Measurements from ENCODE around the gene SBF2. TPM values are rescaled to one million over a fixed set of nuclear protein-coding genes. Genes with fewer than 3 reads are reported as not detected.
"Not testable (repeated sequence)": the region's sequence is repeated elsewhere in the genome, so short reads cannot be mapped to it uniquely, and the experiment has no call there.

SBF2 gene
- total RNA-seq, 1 donor from 2014 or later, result 6.1 TPM

- intact Hi-C loops (cut with micrococcal nuclease), result loop anchor here (1.0 to 2.0 kb wide), 3 partner anchors 214 to 318 kb away; no protein-coding TSS in a partner anchor
Observed at GRCh38 chr11:10076458-10077141, 217.4 kb downstream of the SBF2 start.

- intact Hi-C loops (cut with micrococcal nuclease), result no loop called here
Observed at GRCh38 chr11:10075141-10075540, 218.9 kb downstream of the SBF2 start.

- intact Hi-C loops (cut with micrococcal nuclease), result no loop called here
Observed at GRCh38 chr11:10072841-10073240, 221.2 kb downstream of the SBF2 start.

GRCh38 chr11:10072142-10072541 is 221.9 kb downstream of the SBF2 start:
- intact Hi-C loops (cut with micrococcal nuclease), result no loop called here

- intact Hi-C loops (cut with micrococcal nuclease), result no loop called here
Observed at GRCh38 chr11:10067629-10068300, 226.3 kb downstream of the SBF2 start.

GRCh38 chr11:10066441-10066840 is 227.6 kb downstream of the SBF2 start:
- intact Hi-C loops (cut with micrococcal nuclease), result no loop called here

- intact Hi-C loops (cut with micrococcal nuclease), result no loop called here
Observed at GRCh38 chr11:10064828-10065227, 229.2 kb downstream of the SBF2 start.

GRCh38 chr11:10058356-10058755 is 235.7 kb downstream of the SBF2 start:
- intact Hi-C loops (cut with micrococcal nuclease), result no loop called here

GRCh38 chr11:10051868-10052586 is 242.0 kb downstream of the SBF2 start:
- intact Hi-C loops (cut with micrococcal nuclease), result no loop called here

GRCh38 chr11:10050561-10050960 is 243.5 kb downstream of the SBF2 start:
- intact Hi-C loops (cut with micrococcal nuclease), result no loop called here

- intact Hi-C loops (cut with micrococcal nuclease), result no loop called here
Observed at GRCh38 chr11:10049756-10050155, 244.3 kb downstream of the SBF2 start.

- intact Hi-C loops (cut with micrococcal nuclease), result no loop called here
Observed at GRCh38 chr11:10048350-10048749, 245.7 kb downstream of the SBF2 start.

GRCh38 chr11:10044618-10045017 is 249.4 kb downstream of the SBF2 start:
- intact Hi-C loops (cut with micrococcal nuclease), result no loop called here

GRCh38 chr11:10042699-10043098 is 251.3 kb downstream of the SBF2 start:
- intact Hi-C loops (cut with micrococcal nuclease), result no loop called here

GRCh38 chr11:10041748-10042446 is 252.1 kb downstream of the SBF2 start:
- intact Hi-C loops (cut with micrococcal nuclease), result no loop called here

GRCh38 chr11:10041332-10041731 is 252.7 kb downstream of the SBF2 start:
- intact Hi-C loops (cut with micrococcal nuclease), result no loop called here

- intact Hi-C loops (cut with micrococcal nuclease), result no loop called here
Observed at GRCh38 chr11:10038521-10039302, 255.3 kb downstream of the SBF2 start.

GRCh38 chr11:10035932-10036331 is 258.1 kb downstream of the SBF2 start:
- intact Hi-C loops (cut with micrococcal nuclease), result not testable (repeated sequence)

- intact Hi-C loops (cut with micrococcal nuclease), result no loop called here
Observed at GRCh38 chr11:10032935-10033334, 261.1 kb downstream of the SBF2 start.

GRCh38 chr11:10030122-10030490 is 263.9 kb downstream of the SBF2 start:
- intact Hi-C loops (cut with micrococcal nuclease), result no loop called here

Measured in T-helper 1 cell treated with Interleukin-12 subunit alpha and Interleukin-12 subunit beta and Interleukin-4 antibody, amounts not matched to agents 30 ng/mL and 1 ng/mL, for 36 hours (primary cell).